Left lobe of liver (tissue), 2 donors: ENCODE data around the gene S100A14. TPM values are rescaled to one million over a fixed set of nuclear protein-coding genes. Genes with fewer than 3 reads are reported as not detected.
A peak's percentile ranks its signal among the peaks of the same experiment; 100 is the strongest.

Experiments used
- ATAC-seq: fragments of 200-7000 bp; cut with Tn5 transposase; one replicate; pipeline ENCODE4 v1.9.1; 2020; ENCODE audit warnings: mild to moderate bottlenecking, moderate library complexity
- DNase-seq: peaks from one replicate; pipeline ENCODE4 v3.0.0-alpha.2; 2020; ENCODE audit warnings: low spot score
- total RNA-seq: library from RNA; stranded (reverse); gene quantifications from one replicate; pipeline ENCODE4 v1.2.1, GENCODE V29; 2021
- donor health status: DM: no; HTN: no; CAD: no; lungs with moderate emphysema.
- donor health status: DM: no; HTN: yes; CAD: no.

Gene S100A14
- total RNA-seq: 4.9 TPM

DNA sequence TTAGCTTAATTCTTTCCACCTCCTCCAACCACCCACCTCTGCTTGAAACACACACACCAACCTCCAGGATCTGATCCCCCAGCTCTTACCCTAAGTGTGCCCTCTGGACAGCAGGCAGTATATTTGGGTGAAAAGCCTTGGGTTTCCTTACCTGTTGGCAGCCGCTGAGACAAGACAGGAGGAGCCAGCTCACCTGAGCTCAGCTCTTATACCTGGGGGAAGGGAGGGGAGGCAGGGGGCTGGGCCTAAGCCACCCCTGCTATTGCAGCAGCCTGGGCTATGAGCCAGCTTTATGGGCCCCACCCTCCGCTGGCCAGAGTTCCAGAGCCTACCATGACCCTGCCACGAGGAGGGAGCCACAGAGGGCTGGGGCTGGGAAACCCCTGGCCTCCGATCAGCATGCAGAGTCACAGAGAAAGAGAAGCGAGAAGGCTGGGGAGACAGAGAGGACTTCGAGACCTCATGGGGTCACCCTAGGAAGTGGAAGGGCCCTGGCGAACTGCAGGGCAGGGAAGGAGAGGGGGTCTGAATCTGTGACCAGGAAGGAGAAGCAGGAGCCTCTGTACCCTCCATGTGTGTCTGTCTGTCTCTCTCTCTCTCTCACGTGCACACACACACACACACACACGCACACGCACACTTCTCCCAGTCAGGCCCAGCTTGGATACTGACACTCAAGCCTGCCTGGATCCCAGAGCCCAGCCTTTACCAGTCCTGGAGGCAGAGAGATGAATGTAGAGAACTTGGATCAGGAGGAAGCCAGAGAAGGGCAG, at the start of gene S100A14:
S100A14 (minus strand) TSS at position 182 of the 773 bp plus-strand sequence. CDS start 467 bp downstream, outside the sequence.
- DNase-seq (peak; percentile 89), ATAC-seq (peak; percentile 75)

GRCh38 chr1:153663211-153663610, 47.1 kb upstream of the S100A14 start:
- ATAC-seq: no peak
- DNase-seq: no peak

GRCh38 chr1:153662269-153662668, 46.1 kb upstream of the S100A14 start:
- ATAC-seq: no peak
- DNase-seq: no peak

GRCh38 chr1:153661111-153661708, 45.1 kb upstream of the S100A14 start:
- ATAC-seq: no peak
- no peak for DNase-seq

GRCh38 chr1:153659656-153660055, 43.5 kb upstream of the S100A14 start:
- ATAC-seq: no peak
- no peak for DNase-seq

GRCh38 chr1:153659175-153659534, 43.0 kb upstream of the S100A14 start:
- DNase-seq (no peak), ATAC-seq (no peak)

- DNase-seq (peak; percentile 93), ATAC-seq (peak; percentile 97)
Measured at GRCh38 chr1:153658400-153659174, 42.5 kb upstream of the S100A14 start, which contains the start of gene SNAPIN. Gene SNAPIN (plus strand): TSS chr1:153658703. CDS start chr1:153658744, 41 bp downstream.

- ATAC-seq: no peak
- DNase-seq: no peak
Measured at GRCh38 chr1:153655333-153655732, 39.2 kb upstream of the S100A14 start.

- ATAC-seq: no peak
- DNase-seq: no peak
Measured at GRCh38 chr1:153652805-153653500, 36.8 kb upstream of the S100A14 start.

DNA sequence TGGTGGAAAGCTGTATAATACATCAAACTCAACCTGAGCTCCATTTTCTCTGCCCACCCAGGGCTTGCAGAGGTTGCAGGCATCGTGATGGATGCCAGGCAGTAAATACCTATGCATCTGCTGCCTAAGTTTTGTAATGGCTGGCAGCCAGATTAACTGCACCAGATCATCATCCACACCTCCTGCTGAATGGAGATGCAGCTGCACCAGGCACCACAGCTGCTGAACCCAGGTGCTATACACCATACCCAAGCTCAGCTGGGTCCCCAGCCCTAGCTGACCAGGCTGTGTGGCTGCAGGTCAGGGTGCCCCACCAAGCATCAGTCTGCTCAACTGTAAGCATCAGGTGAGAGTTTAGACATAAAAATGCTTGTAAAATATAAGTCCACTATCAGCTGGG, 35.6 kb upstream of the S100A14 start:
- no peak for DNase-seq
- no peak for ATAC-seq

DNA sequence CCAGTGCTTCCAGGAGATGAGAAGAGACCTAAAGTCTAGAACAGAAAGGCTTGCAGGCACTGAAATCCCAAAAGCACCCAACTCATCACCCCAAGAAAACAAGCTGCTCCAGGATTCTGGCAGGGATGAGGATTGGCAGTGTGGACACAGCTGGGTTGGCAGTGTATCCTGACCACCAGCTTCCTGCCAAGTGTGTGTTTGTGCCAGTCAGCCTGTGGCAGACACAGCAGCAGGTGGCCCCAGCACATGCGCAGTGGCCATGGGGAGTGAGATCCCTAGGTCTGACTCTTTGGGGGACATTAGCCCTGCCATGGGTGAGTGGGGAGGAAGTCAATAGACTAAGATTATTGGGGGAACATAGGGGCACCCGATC, 33.7 kb upstream of the S100A14 start:
- ATAC-seq: peak; percentile 95

GRCh38 chr1:153649137-153649862, 33.2 kb upstream of the S100A14 start:
- ATAC-seq (peak; percentile 26), DNase-seq (no peak)

More for the DNA sequence above, 33.7 kb upstream of the S100A14 start:
- peak; percentile 92 for DNase-seq

DNA sequence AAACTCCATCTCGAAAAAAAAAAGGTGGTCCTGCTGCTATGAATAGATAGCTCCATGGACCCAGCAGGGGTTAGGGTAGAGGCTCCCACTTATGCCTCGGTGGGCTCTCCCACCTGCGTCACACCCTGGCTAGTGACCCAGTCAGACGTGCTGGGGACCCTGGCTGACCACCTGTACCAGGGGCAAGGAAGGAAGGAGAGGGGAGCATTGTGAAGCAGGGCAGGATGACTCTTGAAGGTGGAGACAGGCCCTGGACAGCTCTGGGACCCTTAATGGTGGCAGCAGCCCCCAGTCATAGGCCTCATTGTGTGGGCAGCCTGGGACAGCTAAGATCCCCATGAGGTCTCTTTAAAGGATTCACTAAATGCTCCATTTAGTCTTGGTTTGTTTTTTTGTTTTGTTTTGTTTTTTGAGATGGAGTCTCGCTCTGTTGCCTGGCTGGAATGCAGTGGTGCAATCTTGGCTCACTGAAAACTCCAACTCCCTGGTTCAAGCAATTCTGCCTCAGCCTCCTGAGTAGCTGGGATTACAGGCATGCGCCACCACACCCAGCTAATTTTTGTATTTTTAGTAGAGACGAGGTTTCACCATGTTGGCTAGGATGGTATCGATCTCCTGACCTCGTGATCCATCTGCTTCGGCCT, 32.0 kb upstream of the S100A14 start:
- ATAC-seq (no peak), DNase-seq (no peak)

GRCh38 chr1:153647346-153647714, 31.2 kb upstream of the S100A14 start:
- ATAC-seq: no peak
- peak; percentile 41 for DNase-seq

GRCh38 chr1:153646672-153647345, 30.7 kb upstream of the S100A14 start:
- peak; percentile 33 for DNase-seq
- no peak for ATAC-seq

DNA sequence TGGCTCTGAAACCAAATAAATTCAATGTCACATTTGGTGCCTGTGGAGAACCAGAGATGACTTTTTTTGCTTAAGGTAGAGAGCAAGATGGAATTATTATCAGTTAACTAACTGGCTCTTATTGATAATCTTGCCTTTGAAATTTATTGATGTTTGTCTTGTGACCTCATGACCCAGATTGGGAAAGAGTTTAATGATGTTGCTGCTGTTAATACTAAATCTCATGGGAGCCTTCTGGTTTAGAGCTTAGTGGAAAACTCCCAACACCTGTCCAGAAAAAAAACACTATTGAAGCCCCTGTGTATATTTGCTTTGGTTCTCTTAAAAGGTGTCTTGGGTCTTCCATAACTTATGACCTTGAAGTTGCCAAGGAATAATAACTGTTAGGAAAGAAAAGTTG, 27.7 kb upstream of the S100A14 start:
- ATAC-seq (peak; percentile 65), DNase-seq (no peak)

- DNase-seq (no peak), ATAC-seq (no peak)
Measured at GRCh38 chr1:153643100-153643499, 27.0 kb upstream of the S100A14 start.

DNA sequence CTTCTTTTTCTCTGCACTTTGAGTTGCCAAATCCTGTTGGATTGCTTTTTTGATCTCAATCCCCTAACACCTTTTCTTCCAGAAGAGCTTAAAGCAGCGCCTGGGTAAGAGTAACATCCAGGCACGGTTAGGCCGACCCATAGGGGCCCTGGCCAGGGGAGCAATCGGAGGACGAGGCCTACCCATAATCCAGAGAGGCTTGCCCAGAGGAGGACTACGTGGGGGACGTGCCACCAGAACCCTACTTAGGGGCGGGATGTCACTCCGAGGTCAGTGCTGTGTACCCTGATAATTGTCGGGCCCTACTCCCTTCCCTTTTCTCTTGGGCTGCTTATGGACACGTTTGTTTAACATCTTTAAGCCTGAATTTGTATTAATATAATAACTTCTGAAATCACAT, 26.0 kb upstream of the S100A14 start:
- DNase-seq (no peak), ATAC-seq (no peak)

DNA sequence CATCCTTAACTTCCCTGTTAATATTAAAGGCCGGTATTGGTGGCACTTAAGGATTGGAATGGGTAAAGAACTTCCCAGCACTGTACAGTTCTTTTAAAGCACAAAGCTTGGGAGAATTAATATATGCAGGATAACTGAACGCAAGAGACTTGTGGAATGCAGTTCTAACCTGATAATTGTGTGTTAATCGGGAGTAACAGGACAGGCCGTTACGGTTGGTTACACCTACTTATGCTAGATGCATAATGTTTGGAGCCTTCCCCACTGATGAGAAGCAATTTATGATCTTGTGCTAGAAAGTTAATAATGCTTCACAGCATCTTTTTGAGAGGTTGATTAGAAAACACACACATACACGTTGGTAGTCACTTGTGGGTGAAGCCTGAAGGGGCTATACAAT, 24.7 kb upstream of the S100A14 start:
- DNase-seq (no peak), ATAC-seq (no peak)
